WERI-Rb-1 (cell line): ENCODE data around the gene TCF19.

ENCODE experiments used
- DNase-seq: peaks from one replicate; pipeline ENCODE4 v3.0.0-alpha.2; 2020
- H3K27ac ChIP-seq: fragments of 250-450 bp; sonication (Bioruptor Pico); 2 replicates; pipeline ENCODE4 v1.5.1; 2020; ENCODE audit warnings: mild to moderate bottlenecking, moderate library complexity
- H3K27me3 ChIP-seq: fragments of 250-450 bp; sonication (Bioruptor Pico); 2 replicates; pipeline ENCODE4 v1.5.1; 2021; ENCODE audit warnings: mild to moderate bottlenecking, low read depth, moderate library complexity; ENCODE audit not compliant: insufficient read depth, severe bottlenecking
- H3K36me3 ChIP-seq: fragments of 250-450 bp; sonication (Bioruptor Pico); 2 replicates; pipeline ENCODE4 v1.5.1; 2020; ENCODE audit warnings: mild to moderate bottlenecking, moderate library complexity
- H3K4me3 ChIP-seq: 2 replicates; pipeline ENCODE4 v1.5.1; 2011; ENCODE audit warnings: low read depth, mild to moderate bottlenecking, control low read depth, low read length
- H3K9me3 ChIP-seq: fragments of 250-450 bp; sonication (Bioruptor Pico); 2 replicates; pipeline ENCODE4 v1.5.1; 2021; ENCODE audit warnings: mild to moderate bottlenecking, moderate library complexity; ENCODE audit not compliant: severe bottlenecking
- CTCF ChIP-seq: IDR thresholded peaks from 2 replicates; pipeline ENCODE4 v1.5.1; 2011; ENCODE audit warnings: low read depth, mild to moderate bottlenecking, control low read depth, inconsistent platforms, low read length

The TCF19 gene

DNA sequence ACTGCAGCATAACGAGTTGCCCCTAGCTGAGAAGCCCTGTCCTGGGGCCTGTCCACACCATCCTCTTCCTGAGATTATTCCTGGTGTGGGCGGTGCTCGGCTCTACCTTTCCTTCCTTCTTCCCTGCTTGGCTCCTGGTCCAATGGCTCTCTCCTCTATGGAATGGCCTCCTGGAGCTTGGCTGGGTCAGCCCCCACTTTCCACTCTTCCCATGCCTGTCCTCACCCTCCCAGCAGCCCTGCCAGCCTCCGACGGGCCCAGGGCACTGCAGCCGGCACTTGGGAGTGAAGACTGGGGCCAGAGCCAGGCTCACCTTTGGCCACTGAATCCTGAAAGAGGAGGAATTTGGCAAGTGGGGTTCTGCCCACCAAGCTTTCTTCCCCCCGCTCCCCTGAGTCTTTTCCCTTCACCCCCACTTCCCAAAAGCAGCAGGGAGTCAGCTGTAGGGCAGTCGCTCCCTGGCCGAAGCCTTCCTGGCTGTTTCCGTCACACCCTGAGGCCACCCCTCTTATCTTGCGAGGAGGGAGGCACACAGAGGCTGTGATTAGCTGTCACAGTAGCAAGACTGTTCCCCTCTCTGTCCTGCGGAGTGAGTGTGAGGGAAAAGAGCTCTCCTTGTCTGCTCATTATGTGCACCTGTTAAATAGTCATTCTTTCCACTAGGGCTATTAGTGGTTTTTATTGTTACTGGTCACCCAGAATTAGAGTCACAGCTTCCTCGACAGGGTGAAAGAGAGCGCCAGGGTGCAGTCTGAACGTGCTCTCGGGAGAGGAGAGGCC lies 31.8 kb upstream of the TCF19 start:
- Histone ChIP-seq H3K27ac (no peak overlapping the region), H3K9me3 (no peaks in the 10 kb centered on the region), H3K36me3 (no peaks in the 10 kb centered on the region), H3K27me3 (no peaks in the 10 kb centered on the region), H3K4me3 (no peak overlapping the region)
- no peak for DNase-seq
- TF ChIP-seq CTCF, result no peak

DNA sequence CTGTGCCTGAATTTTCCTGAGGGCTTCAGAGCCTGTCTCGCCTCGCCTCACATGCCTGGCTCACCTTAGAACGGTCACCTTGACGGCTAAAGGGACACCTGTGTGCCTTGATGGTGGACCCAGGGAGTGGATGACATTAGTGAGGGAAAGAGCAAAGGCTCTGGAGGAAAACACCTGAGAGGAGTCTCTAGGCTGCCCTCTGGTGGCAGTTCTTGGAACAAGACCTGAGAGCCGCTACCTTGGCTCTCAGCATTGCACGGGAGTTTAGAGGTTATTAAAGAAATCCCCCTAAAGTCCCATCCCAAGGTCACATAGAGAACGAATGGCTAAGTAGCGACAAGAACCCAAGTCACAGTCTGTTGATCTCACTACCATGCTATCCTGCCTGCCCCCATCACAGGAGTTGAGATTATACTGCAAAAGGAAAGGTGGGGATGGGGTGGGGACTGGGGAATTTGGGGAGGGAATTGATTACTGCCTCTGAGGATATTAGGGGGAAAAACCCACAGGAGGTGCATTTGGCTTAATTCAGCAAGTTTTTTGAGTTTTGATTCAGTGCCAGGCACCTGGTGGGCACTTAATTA lies 30.2 kb upstream of the TCF19 start:
- TF ChIP-seq CTCF, result peak; percentile 97
- Histone ChIP-seq H3K9me3 (no peaks in the 10 kb centered on the region), H3K36me3 (no peaks in the 10 kb centered on the region), H3K27ac (no peak overlapping the region), H3K27me3 (no peaks in the 10 kb centered on the region), H3K4me3 (no peak overlapping the region)
- peak; percentile 89 for DNase-seq

- Histone ChIP-seq H3K4me3 (no peak overlapping the region), H3K36me3 (no peaks in the 10 kb centered on the region), H3K27me3 (no peaks in the 10 kb centered on the region), H3K9me3 (no peaks in the 10 kb centered on the region), H3K27ac (no peak overlapping the region)
- no peak for TF ChIP-seq CTCF
- DNase-seq, result no peak
These were observed 29.3 kb upstream of the TCF19 start for GRCh38 chr6:31129130-31129529.

GRCh38 chr6:31130751-31131150 lies 27.6 kb upstream of the TCF19 start:
- no peak for DNase-seq
- H3K27me3 ChIP-seq, result no peaks in the 10 kb centered on the region
- no peak overlapping the region for H3K27ac ChIP-seq
- TF ChIP-seq CTCF, result no peak
- H3K36me3 ChIP-seq, result no peaks in the 10 kb centered on the region
- H3K9me3 ChIP-seq, result no peaks in the 10 kb centered on the region
- H3K4me3 ChIP-seq, result no peak overlapping the region

DNA sequence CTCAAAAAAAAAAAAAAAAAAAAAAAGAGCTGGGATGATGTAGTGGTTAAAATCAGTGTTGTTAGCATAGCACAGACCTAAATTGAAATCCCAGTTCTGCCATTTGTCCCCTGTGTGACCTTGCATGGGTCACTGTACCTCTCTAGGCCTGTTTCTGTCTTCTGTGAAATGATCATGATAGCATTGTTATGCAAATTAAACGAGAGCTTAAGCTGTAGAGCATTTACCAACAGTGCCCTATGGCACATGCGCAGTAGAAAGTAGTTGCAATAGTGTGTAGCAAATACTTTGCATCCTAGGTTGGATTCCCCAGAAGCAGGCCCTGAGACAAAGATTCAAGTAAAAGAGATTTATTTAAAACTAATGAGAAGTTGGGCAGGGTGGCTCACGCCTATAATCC lies 26.8 kb upstream of the TCF19 start:
- Histone ChIP-seq H3K4me3 (no peak overlapping the region), H3K9me3 (no peaks in the 10 kb centered on the region), H3K27ac (no peak overlapping the region), H3K27me3 (no peaks in the 10 kb centered on the region), H3K36me3 (no peaks in the 10 kb centered on the region)
- no peak for DNase-seq
- TF ChIP-seq CTCF, result no peak
